GM18498 (cell line): Measurements from ENCODE around the gene SAC3D1.
"Not testable (repeated sequence)": the region's sequence is repeated elsewhere in the genome, so short reads cannot be mapped to it uniquely, and the experiment has no call there.

ENCODE experiments used
- ATAC-seq: cut with Tn5 transposase; IDR thresholded peaks from one replicate; pipeline ENCODE4 v1.9.1; 2021; ENCODE audit warnings: mild to moderate bottlenecking, moderate library complexity; ENCODE audit not compliant: unreplicated experiment

SAC3D1 gene

GRCh38 chr11:65023502-65023901 is 17.5 kb upstream of the SAC3D1 start:
- not testable (repeated sequence) for ATAC-seq

DNA sequence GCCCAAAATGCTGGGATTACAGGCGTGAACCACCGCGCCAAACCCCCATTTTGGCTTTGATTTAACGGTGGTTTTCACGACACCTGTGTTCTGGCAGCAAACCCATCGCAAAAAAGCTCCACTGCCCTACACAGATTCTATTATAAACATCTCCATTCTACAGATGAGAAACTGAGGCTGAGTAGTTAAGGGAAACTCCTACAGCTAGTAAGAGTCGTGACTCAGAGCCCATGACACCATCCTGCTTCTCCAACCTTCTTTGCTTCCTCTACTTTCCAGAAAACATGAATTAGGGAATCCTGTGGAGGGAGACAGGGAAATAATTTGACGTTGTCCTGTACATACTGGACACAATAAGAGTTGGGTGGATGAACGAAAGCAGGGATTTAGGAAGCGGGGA is 14.2 kb upstream of the SAC3D1 start:
- no peak for ATAC-seq

DNA sequence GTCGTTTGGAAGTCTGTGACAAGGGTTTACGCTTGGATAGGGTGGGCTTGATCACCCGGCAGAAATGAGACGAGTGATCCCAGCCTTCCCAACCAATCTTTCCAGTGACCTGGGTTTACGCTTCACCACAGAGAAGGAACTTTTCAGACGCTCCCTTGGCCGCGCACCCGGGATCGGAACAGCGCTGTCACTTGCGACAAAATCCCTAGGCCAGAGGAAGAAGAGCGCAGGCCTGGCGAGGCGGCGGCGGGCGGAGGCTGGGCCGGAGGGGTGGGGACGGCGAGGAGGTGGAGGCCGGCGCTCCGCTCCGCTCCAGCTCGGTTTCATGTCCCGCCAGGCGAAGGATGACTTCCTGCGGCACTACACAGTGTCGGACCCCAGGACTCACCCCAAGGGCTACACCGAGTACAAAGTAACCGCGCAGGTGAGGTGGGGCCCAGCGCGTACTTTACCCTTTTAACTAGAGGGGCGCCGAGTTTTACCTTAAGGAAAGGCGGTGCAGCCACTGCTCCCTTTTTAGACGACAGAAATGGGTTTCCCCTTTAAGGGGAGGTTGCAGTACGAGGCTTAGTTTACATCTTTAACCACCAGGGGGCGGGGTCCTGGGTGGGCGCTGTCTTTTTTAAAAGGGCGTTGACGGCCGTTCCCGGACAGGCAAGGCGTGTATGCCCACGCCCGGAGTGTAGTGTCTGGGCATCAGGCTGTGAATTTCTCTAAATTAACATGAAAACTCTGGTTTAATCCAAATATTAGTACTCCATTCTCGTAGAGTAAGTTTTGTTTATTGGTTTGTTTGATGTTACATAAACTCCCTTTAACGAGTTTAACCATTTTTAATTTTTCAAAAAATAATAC is 13.6 kb upstream of the SAC3D1 start, which contains the start of gene SNX15:
SNX15 (plus strand) TSS at position 227 of the 855 bp plus-strand sequence; CDS start at position 326, 99 bp downstream.
- peak; percentile 84 for ATAC-seq

GRCh38 chr11:65032216-65032615 is 8.8 kb upstream of the SAC3D1 start:
- no peak for ATAC-seq

- no peak for ATAC-seq
These were observed 6.6 kb upstream of the SAC3D1 start for GRCh38 chr11:65034423-65034822.

- ATAC-seq, result no peak
These were observed 5.4 kb upstream of the SAC3D1 start for GRCh38 chr11:65035579-65035978.

GRCh38 chr11:65036931-65037330 is 4.1 kb upstream of the SAC3D1 start:
- no peak for ATAC-seq

DNA sequence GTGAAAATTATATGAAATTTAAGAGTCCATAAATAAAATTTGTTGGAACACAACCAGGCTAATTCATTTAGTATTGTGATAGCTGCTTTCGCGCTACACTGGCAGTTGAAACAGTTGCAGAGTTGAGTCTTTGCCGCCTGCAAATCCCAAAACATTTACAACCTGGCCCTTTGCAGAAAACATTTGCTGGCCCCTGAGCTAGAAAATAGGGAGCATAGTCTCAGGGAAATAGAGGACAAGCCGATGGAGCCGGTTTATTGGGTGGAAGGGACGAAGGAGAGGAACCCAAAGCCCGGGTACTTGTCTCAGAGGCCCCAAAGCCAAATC is 527 bp upstream of the SAC3D1 start:
- no peak for ATAC-seq

DNA sequence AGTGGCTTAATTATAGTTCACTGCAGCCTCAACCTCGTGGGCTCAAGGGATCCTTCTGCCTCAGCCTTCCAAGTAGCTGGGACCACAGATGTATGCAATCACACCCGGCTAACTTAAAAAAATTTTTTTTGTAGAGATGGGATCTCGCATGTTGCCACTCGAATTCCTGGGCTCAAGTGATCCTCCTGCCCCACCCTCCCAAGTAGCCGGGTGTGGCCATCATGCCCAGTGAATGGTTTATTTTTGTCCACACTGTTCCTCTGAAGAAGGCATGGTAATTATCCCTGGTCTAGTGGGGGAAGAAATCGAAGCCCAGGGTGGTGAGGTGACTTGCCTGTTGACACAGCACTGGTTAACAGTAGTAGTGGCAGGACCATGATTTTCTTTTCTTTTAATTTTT is 1.9 kb downstream of the SAC3D1 start:
- no peak for ATAC-seq

DNA sequence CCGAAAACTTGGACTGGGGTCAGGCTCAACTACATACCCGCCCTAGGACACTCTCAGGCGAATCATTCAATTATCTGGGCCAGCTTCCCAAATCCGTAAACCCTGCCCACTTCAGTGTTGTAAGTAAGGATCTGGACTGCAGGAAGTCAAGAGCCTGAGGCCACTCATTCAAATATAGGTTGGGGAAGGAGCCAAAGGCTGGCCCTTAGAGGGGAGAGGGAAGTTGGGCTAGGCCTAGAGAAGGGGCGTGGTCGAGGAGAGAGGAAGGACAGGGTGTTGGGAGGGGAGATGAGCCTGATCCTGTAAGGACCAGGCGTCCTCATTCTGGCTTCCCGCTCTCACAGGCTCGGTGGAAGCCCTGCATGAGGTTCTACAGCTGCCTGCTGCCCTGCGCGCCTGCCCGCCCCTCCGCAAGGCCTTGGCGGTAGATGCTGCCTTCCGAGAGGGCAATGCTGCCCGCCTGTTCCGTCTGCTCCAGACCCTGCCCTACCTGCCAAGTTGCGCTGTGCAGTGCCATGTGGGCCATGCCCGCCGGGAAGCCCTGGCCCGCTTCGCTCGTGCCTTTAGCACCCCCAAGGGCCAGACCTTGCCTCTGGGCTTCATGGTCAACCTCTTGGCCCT is 3.0 kb downstream of the SAC3D1 start:
- ATAC-seq, result no peak

GRCh38 chr11:65045061-65045460 is 4.1 kb downstream of the SAC3D1 start:
- no peak for ATAC-seq

DNA sequence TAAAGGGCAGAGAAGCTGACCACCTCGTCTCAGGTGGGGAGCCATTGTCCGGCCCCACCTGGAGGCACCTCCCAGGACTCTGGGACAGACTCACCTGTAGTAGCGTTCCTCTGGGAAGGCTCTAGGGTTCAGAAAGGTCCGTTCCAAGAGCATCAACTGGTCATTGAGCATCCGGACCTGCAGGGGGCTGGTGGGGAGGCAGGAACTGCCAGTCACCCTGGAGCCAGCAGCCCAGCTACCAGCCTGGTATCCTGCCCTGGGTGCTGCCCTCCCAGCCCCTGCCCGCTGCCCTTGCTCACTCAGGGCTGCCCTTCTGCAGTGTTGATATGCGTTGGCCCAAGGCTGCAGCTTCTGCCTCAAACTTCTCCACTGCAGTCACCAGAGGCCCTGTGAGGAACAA is 4.7 kb downstream of the SAC3D1 start:
- ATAC-seq, result no peak

- ATAC-seq, result no peak
These were observed 6.8 kb downstream of the SAC3D1 start for GRCh38 chr11:65047581-65048422.

DNA sequence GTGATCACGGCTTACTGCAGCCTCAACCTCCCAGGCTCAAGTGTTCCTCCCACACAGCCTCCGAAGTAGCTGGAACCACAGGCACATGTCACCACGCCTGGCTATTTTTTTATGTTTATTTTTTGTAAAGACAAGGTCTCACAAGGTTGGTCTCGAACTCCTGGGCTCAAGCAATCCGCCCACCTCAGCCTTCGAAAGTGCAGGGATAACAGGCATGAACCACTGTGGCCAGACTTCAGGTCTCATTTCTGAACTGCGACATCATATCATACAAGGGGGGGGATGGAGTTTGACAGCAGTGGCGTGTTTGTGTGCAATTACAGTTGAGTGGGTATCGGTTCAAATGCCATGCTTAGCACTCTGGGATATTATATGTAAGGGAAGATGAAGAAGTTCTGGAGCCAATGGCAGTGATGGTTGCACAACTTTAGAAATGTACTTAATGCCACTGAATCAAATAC is 10.4 kb downstream of the SAC3D1 start:
- no peak for ATAC-seq

GRCh38 chr11:65053827-65054508 is 13.0 kb downstream of the SAC3D1 start:
- no peak for ATAC-seq

GRCh38 chr11:65055538-65055937 is 14.5 kb downstream of the SAC3D1 start:
- ATAC-seq, result no peak

DNA sequence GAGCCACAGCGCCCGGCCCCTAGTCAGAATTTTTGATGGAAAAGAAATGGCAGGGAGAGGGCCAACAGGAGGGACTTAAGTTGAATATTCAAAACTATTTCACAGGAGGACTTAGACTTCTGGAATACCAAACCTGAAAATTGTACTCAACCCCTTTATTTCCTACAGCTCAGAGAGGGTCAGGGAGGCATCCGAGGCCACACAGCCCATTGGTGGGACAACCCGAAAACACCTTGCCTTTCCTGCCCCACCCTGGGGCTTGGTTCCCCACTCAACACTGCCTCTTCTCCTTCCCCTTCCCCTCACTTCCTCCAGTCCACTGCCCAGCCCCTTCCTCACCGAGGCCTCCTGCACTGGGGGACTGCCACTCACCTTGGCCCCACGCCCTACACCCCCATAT is 16.0 kb downstream of the SAC3D1 start:
- ATAC-seq, result no peak

GRCh38 chr11:65057526-65057925 is 16.5 kb downstream of the SAC3D1 start:
- no peak for ATAC-seq

- no peak for ATAC-seq
These were observed 17.0 kb downstream of the SAC3D1 start for GRCh38 chr11:65058012-65058411.

DNA sequence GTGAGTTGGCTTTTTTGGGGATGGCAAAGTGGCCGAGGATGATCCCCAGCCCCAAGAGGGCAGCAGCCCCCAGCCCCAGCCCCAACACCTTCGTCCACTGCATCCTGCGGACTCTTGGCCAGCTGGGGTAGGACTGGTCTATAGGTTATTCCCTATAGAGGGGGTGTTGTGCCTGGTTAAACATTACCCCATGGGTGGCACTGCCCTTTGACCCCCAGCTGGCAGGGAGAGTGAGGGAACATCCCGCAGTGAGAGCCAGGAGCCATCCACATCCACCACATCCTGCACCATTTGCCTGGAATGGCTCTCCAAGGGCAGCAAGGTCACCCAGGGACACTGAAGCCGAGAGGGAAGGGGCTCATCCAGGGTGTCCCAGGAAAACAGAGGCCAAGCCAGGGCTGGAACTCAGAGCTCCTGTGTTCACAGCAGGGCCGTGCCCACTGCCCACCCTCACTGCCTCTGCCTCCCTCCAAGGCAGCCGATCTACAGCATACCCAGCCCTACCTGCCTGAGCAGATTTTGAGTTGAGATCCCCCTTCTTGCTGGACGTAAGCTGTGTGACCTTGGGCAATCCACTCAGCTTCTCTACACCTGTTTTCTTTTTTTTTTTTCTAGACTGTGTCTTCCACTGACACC is 17.5 kb downstream of the SAC3D1 start, which contains the start of gene NAALADL1:
NAALADL1 (minus strand) TSS at position 135 of the 636 bp plus-strand sequence; CDS start at position 103, 32 bp downstream.
- ATAC-seq, result no peak
